ENCODE measurements around the gene RPS27L. TPM values are rescaled to one million over a fixed set of nuclear protein-coding genes. Genes with fewer than 3 reads are reported as not detected.

Gene RPS27L
- total RNA-seq, 1 experiment from 2014 or later: 133 TPM

GRCh38 chr15:63145426-63145825 lies 11.9 kb downstream of the RPS27L start:
- H3K4me1 Mint-ChIP-seq: no peaks in the 10 kb centered on the region
- H3K36me3 Mint-ChIP-seq: peaks cover 8% of the 10 kb centered on the region
- ATAC-seq: no peak
- H3K4me3 Mint-ChIP-seq: no peak overlapping the region
- no peaks in the 10 kb centered on the region for H3K27me3 Mint-ChIP-seq (ENCODE audit: low read depth)
- no peak overlapping the region for H3K27ac Mint-ChIP-seq
- peaks cover 11% of the 10 kb centered on the region for H3K9me3 Mint-ChIP-seq
- DNase-seq (ENCODE audit: low spot score): no peak
- POLR2A ChIA-PET: no interaction called here
- TF ChIP-seq ZNF281 (CRISPR knock-in tag; IDR thresholded peaks at IDR 0.05) (no peak), ATF2 (CRISPR knock-in tag; IDR thresholded peaks at IDR 0.05; ENCODE audit: borderline replicate concordance, low read depth) (no peak), ZNF396 (CRISPR knock-in tag; IDR thresholded peaks at IDR 0.05; ENCODE audit: borderline replicate concordance) (no peak), GTF2I (CRISPR knock-in tag; conservative IDR thresholded peaks at IDR 0.05) (no peak), E2F4 (CRISPR knock-in tag; IDR thresholded peaks at IDR 0.05; ENCODE audit: borderline replicate concordance, low read depth) (no peak), NR3C1 (CRISPR knock-in tag; conservative IDR thresholded peaks at IDR 0.05; ENCODE audit: low read depth) (no peak), TEAD1 (CRISPR knock-in tag; IDR thresholded peaks at IDR 0.05) (no peak), PRDM15 (CRISPR knock-in tag; IDR thresholded peaks at IDR 0.05) (no peak), ZNF512 (CRISPR knock-in tag; IDR thresholded peaks at IDR 0.05; ENCODE audit: borderline replicate concordance) (no peak), CDX4 (CRISPR knock-in tag; IDR thresholded peaks at IDR 0.05; ENCODE audit: borderline replicate concordance) (no peak), PRRX2 (CRISPR knock-in tag; IDR thresholded peaks at IDR 0.05) (no peak), ATF3 (CRISPR knock-in tag; conservative IDR thresholded peaks at IDR 0.05) (no peak), SOX15 (CRISPR knock-in tag; IDR thresholded peaks at IDR 0.05) (no peak), FOXK1 (CRISPR knock-in tag; IDR thresholded peaks at IDR 0.05) (no peak), CREM (CRISPR knock-in tag; IDR thresholded peaks at IDR 0.05) (no peak)
- CTCF ChIA-PET: no interaction called here
